Stimulated activated naive CD8-positive, alpha-beta T cell treated with anti-CD3 and anti-CD28 coated beads, Interleukin-15, amount 100 ng/mL, for 72 hours (primary cell): Measurements from ENCODE around the gene RAB24.
"Not testable (repeated sequence)": the region's sequence is repeated elsewhere in the genome, so short reads cannot be mapped to it uniquely, and the experiment has no call there.

Experiments used
- ATAC-seq: fragments of 150-1000 bp; cut with Tn5 transposase; 2 replicates; pipeline ENCODE4 v1.10.0; 2021; ENCODE audit warnings: mild to moderate bottlenecking, moderate library complexity
- DNase-seq, 2 donors: peaks; one replicate each; pipeline ENCODE4 v3.0.0; 2021 to 2022
- H3K27ac Mint-ChIP-seq, 2 donors: one replicate each; pipeline ENCODE4 v1.8.0; 2022; ENCODE audit warnings: mild to moderate bottlenecking in 2 of 2, mixed read lengths in 2 of 2, moderate library complexity in 2 of 2
- H3K27me3 Mint-ChIP-seq: one replicate; pipeline ENCODE4 v1.8.0; 2022; ENCODE audit warnings: mixed read lengths
- H3K4me1 Mint-ChIP-seq: one replicate; pipeline ENCODE4 v1.8.0; 2022; ENCODE audit warnings: mild to moderate bottlenecking, mixed read lengths
- H3K4me3 Mint-ChIP-seq, 2 donors: one replicate each; pipeline ENCODE4 v1.8.0; 2022; ENCODE audit warnings: mild to moderate bottlenecking in 2 of 2, mixed read lengths in 2 of 2, moderate library complexity in 1 of 2
- H3K9me3 Mint-ChIP-seq, 2 donors: one replicate each; pipeline ENCODE4 v1.8.0; 2022; ENCODE audit warnings: mixed read lengths in 2 of 2

Gene RAB24

DNA sequence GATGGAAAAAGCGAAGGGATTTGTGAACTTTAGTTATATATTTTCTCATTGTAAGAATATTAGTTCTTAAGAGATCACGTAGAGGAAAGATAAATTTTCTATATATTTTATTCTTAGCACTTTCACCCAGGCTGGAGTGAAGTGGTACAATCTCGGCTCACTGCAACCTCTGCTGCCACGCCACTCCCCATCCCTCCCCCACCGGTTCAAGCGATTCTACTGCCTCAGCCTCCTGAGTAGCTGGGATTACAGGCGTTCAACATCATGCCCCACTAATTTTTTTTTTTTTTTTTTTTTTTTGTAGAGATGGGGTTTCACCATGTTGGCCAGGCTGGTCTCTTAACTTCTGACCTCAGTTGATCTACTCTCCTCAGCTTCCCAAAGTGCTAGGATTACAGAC lies 42.6 kb downstream of the RAB24 start:
- Mint-ChIP-seq H3K27me3 (no peaks in the 10 kb centered on the region), H3K9me3 (no peaks in the 10 kb centered on the region), H3K4me1 (peaks cover 1% of the 10 kb centered on the region), H3K27ac (no peak overlapping the region), H3K4me3 (no peak overlapping the region)
- DNase-seq, result no peak
- no peak for ATAC-seq

DNA sequence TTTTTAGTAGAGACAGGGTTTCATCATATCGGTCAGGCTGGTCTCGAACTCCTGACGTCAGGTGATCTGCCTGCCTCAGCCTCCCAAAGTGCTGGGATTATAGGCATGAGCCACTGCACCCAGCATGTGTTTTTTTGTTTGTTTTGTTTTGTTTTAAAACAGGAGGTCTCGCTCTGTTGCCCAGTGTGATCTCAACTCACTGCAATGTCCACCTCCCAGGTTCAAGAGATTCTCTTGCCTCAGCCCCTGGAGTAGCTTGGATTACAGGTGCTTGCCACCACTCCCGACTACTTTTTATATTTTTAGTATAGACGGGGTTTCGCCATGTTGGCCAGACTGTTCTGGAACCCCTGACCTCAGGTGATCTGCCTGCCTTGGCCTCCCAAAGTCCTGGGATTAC lies 44.8 kb downstream of the RAB24 start:
- not testable (repeated sequence) for H3K4me3 Mint-ChIP-seq, ATAC-seq, DNase-seq, H3K27me3 Mint-ChIP-seq, H3K27ac Mint-ChIP-seq, H3K9me3 Mint-ChIP-seq
- peaks cover 11% of the 10 kb centered on the region for H3K4me1 Mint-ChIP-seq

DNA sequence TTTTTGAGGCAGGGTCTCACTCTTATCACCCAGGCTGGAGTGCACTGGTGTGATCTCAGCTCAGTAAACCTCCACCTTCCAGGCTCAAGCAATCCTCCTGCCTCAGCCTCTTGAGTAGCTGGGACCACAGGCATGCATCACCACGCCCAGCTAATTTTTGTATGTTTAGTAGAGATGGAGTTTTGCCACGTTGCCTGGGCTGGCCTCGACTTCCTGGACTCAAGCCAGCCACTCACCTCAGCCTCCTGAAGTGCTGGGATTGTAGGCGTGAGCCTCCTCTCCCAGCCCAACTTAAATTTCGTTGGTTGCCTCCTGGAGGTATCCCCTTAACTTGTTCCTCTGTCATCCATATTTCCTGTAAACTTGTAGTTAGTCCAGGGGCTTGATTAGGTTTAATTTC lies 47.2 kb downstream of the RAB24 start:
- ATAC-seq, result no peak
- H3K27ac Mint-ChIP-seq, result peak overlapping the region in 1 of 2 donors; percentile 91

DNA sequence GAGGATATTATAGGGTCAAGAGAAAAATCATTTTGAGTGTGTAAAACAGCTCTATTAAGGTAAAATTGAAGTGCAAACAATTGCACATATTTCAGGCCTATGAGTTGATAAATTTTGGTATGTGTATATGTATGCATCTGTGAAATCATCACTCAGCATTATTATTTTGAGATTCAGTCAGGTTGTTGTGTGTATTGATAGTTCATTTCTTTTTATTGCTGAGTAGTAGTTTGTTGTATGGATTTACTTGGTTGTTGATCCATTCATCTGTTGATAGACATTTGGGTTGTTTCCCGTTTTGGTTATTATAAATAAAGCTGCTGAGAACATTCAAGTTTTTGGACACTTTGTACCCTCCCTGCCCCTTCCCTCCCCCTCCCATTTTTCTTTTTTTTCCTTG lies 50.3 kb downstream of the RAB24 start:
- H3K4me3 Mint-ChIP-seq, result no peak overlapping the region
- no peaks in the 10 kb centered on the region for H3K27me3 Mint-ChIP-seq
- peaks cover 11% of the 10 kb centered on the region for H3K4me1 Mint-ChIP-seq
- no peak for DNase-seq
- H3K27ac Mint-ChIP-seq, result no peak overlapping the region
- no peak for ATAC-seq
- H3K9me3 Mint-ChIP-seq, result no peaks in the 10 kb centered on the region

More for the DNA sequence above, 47.2 kb downstream of the RAB24 start:
- Mint-ChIP-seq H3K4me3 (no peak overlapping the region), H3K9me3 (no peaks in the 10 kb centered on the region), H3K4me1 (peaks cover 11% of the 10 kb centered on the region), H3K27me3 (no peaks in the 10 kb centered on the region)
- DNase-seq, result no peak
